Measurements from ENCODE around the gene KCNN2.
"Not testable (repeated sequence)": the region's sequence is repeated elsewhere in the genome, so short reads cannot be mapped to it uniquely, and the experiment has no call there.

The KCNN2 gene

GRCh38 chr5:114419959-114420358 lies 58.1 kb downstream of the KCNN2 start:
- no peak for DNase-seq (ENCODE audit: low read depth in 2 of 2)

- DNase-seq (ENCODE audit: low read depth in 2 of 2): no peak
These were observed 65.3 kb downstream of the KCNN2 start for GRCh38 chr5:114427204-114427603.

GRCh38 chr5:114430532-114430931 lies 68.7 kb downstream of the KCNN2 start:
- no peak for DNase-seq (ENCODE audit: low read depth in 2 of 2)

GRCh38 chr5:114432684-114433083 lies 70.8 kb downstream of the KCNN2 start:
- DNase-seq (ENCODE audit: low read depth in 2 of 2): not testable (repeated sequence)

GRCh38 chr5:114434396-114435219 lies 72.7 kb downstream of the KCNN2 start:
- DNase-seq (ENCODE audit: low read depth in 2 of 2): no peak

- no peak for DNase-seq (ENCODE audit: low read depth in 2 of 2)
These were observed 73.3 kb downstream of the KCNN2 start for GRCh38 chr5:114435220-114435481.

GRCh38 chr5:114435885-114436299 lies 74.0 kb downstream of the KCNN2 start:
- DNase-seq (ENCODE audit: low read depth in 2 of 2): no peak

- DNase-seq (ENCODE audit: low read depth in 2 of 2): no peak
These were observed 76.1 kb downstream of the KCNN2 start for GRCh38 chr5:114437936-114438335.

GRCh38 chr5:114438471-114438870 lies 76.6 kb downstream of the KCNN2 start:
- DNase-seq (ENCODE audit: low read depth in 2 of 2): no peak

- no peak for DNase-seq (ENCODE audit: low read depth in 2 of 2)
These were observed 85.4 kb downstream of the KCNN2 start for GRCh38 chr5:114447084-114447773.

GRCh38 chr5:114448481-114448880 lies 86.6 kb downstream of the KCNN2 start:
- no peak for DNase-seq (ENCODE audit: low read depth in 2 of 2)

GRCh38 chr5:114449860-114450421 lies 88.1 kb downstream of the KCNN2 start:
- peak; percentile 9 to 19 for DNase-seq (ENCODE audit: low read depth in 2 of 2)

GRCh38 chr5:114450437-114450836 lies 88.6 kb downstream of the KCNN2 start:
- no peak for DNase-seq (ENCODE audit: low read depth in 2 of 2)

GRCh38 chr5:114458726-114459125 lies 96.9 kb downstream of the KCNN2 start:
- no peak for DNase-seq (ENCODE audit: low read depth in 2 of 2)

GRCh38 chr5:114467171-114467570 lies 105.3 kb downstream of the KCNN2 start:
- no peak for DNase-seq (ENCODE audit: low read depth in 2 of 2)

GRCh38 chr5:114467729-114468128 lies 105.9 kb downstream of the KCNN2 start:
- DNase-seq (ENCODE audit: low read depth in 2 of 2): no peak

GRCh38 chr5:114469372-114469771 lies 107.5 kb downstream of the KCNN2 start:
- no peak for DNase-seq (ENCODE audit: low read depth in 2 of 2)

- DNase-seq (ENCODE audit: low read depth in 2 of 2): no peak
These were observed 109.7 kb downstream of the KCNN2 start for GRCh38 chr5:114471529-114471928.

GRCh38 chr5:114473541-114473940 lies 111.7 kb downstream of the KCNN2 start:
- no peak for DNase-seq (ENCODE audit: low read depth in 2 of 2)

GRCh38 chr5:114477816-114478334 lies 116.0 kb downstream of the KCNN2 start:
- DNase-seq (ENCODE audit: low read depth in 2 of 2): no peak

GRCh38 chr5:114500756-114501155 lies 138.9 kb downstream of the KCNN2 start:
- no peak for DNase-seq (ENCODE audit: low read depth in 2 of 2)

GRCh38 chr5:114504560-114504959 lies 142.7 kb downstream of the KCNN2 start:
- no peak for DNase-seq (ENCODE audit: low read depth in 2 of 2)

GRCh38 chr5:114524221-114524620 lies 162.4 kb downstream of the KCNN2 start:
- no peak for DNase-seq (ENCODE audit: low read depth in 2 of 2)

Data from activated CD4-positive, alpha-beta T cell treated with anti-CD3 and anti-CD28 coated beads for 24 hours (primary cell).